Head of caudate nucleus (tissue), 42 donors: ENCODE data around the gene SLC25A21.

Source experiments
- DNase-seq, 42 donors: peaks; one replicate each; pipeline versions ENCODE4 v3.0.0 to v3.0.0-alpha.2; 2020 to 2021; ENCODE audit warnings: mixed read lengths in 7 of 42
- intact Hi-C: fragments of 100-400 bp; cut with DNase I; formaldehyde crosslinking; loops from one replicate; pipeline ENCODE4 v1.15.0; 2022

Gene SLC25A21

GRCh38 chr14:36768638-36769337 is 403.6 kb downstream of the SLC25A21 start:
- intact Hi-C loops: no loop called here
- DNase-seq: no peak

DNA sequence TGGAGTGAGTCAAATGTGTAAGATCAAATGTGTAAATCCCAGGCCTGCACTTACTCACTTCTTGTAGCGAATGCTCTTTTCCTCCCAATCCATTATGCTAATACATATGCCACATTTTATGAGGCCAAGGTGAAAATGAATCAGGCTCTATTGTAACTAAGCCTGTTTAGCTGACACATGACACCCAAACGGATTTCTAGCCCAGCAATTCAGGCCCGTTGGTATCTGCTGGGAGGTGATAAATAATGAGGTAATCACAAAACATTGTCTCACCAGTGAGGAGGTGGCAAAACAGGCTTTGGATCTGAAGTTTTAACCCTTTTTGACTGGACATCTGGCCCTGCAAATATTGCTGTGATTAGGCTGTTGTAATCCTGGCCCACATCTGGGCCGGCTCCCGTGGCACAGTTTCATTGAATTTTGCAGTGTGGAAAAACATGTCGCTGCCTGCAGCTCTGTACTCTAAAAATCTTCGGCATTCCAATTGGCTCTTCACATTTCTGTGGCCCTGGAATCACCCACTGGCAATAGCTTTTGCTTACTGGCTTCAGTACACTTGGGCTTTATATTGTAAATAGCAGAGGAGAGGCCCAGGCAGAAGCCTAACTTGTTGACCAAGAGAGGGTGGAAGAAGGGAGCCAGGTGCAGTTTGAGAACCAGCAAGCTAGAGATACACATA is 404.7 kb downstream of the SLC25A21 start:
- no peak for DNase-seq
- intact Hi-C loops: no loop called here

GRCh38 chr14:36766974-36767373 is 405.4 kb downstream of the SLC25A21 start:
- DNase-seq: no peak
- intact Hi-C loops: no loop called here

GRCh38 chr14:36757734-36758601 is 414.4 kb downstream of the SLC25A21 start:
- DNase-seq: no peak
- intact Hi-C loops: no loop called here

- intact Hi-C loops: no loop called here
- no peak for DNase-seq
These were observed 416.2 kb downstream of the SLC25A21 start for GRCh38 chr14:36756226-36756625.

DNA sequence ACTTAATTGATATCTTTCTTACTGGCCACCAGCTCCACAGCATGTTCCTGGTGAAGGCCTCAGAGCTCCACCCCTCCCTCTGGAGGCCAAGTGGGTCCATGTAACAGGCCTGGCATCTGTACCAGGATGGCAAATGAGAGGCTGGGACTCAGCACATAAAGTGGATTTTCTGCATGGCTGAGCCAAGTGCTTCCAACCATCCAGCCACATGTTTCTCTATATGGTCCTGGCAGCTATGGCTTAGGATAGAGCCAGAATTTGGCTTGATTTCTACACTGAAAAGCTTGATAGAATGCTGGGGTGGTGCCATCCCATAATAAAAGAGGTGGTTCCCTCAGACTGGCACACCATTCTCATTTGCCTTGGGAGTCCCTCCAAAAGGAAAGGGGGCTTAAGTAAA is 416.6 kb downstream of the SLC25A21 start:
- no peak for DNase-seq
- intact Hi-C loops: no loop called here

- DNase-seq: no peak
- intact Hi-C loops: no loop called here
These were observed 420.5 kb downstream of the SLC25A21 start for GRCh38 chr14:36751920-36752319.

- no peak for DNase-seq
- intact Hi-C loops: no loop called here
These were observed 421.3 kb downstream of the SLC25A21 start for GRCh38 chr14:36751106-36751505.

- intact Hi-C loops: no loop called here
- no peak for DNase-seq
These were observed 422.2 kb downstream of the SLC25A21 start for GRCh38 chr14:36750244-36750643.

DNA sequence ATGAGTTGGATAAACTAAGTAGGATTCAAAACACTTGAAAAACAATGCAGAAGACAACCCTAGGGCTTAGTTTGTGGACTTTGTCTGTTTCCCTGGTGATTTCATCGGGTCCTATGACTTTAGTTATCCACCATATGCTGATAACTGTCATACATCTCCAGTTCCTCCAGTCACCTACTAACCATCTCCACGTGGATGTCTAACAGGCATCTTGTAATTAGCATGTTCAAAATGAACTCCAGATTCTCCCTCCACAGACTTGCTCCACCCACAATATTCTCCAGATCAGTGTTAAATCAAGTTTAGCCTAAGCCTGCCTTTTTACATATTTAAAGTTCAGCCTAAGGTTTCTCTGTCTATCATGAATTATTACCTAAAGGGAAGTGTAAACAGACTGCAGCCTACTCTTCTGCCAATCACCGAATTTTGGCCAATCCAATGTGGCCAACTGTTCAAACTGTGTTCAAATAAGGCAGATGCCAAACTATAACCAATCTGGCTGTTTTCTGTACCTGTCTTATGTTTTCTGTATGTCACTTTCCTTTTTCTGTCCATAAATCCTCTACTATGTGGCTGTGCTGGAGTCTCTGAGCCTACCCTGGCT is 423.7 kb downstream of the SLC25A21 start:
- DNase-seq: no peak
- intact Hi-C loops: no loop called here

GRCh38 chr14:36747411-36748184 is 424.8 kb downstream of the SLC25A21 start:
- DNase-seq: no peak
- intact Hi-C loops: no loop called here

DNA sequence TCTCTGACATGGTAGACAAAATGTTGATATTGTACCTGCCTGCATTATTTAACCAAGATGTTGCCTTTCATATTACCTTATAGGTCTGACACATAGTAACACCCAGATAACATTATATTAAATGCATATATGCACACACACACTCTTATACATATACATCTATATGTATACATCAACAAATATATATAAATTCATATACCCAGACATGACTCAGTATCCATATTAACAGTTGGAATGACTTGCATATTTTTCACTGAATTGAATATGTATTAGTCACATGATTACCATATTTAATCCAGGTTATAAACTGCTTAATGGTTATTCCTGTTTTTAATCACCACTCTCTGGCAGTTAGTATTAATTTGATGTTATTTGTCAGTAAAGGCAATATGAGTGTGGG is 425.5 kb downstream of the SLC25A21 start:
- intact Hi-C loops: no loop called here
- no peak for DNase-seq

DNA sequence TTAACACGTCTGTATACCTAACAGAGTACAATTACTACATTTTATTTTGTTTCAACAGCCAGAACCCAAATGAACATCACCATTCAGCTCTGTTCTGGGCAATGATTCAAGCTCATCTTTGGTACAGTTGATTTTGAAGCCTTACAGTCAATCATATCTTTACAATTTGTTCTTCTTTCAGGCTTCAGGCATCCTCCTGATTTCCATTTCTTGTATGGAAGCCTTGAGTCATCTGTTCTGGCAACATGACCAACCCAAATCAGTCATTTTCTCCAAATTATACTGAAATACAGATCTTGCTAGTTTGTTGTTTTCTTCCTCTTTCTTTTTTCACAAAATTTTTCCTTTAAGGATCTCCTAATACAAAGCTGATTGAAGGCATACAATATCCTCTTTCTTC is 430.5 kb downstream of the SLC25A21 start:
- intact Hi-C loops: no loop called here
- no peak for DNase-seq

GRCh38 chr14:36738269-36738668 is 434.1 kb downstream of the SLC25A21 start:
- DNase-seq: no peak
- intact Hi-C loops: no loop called here

- intact Hi-C loops: no loop called here
- no peak for DNase-seq
These were observed 446.3 kb downstream of the SLC25A21 start for GRCh38 chr14:36726128-36726527.

DNA sequence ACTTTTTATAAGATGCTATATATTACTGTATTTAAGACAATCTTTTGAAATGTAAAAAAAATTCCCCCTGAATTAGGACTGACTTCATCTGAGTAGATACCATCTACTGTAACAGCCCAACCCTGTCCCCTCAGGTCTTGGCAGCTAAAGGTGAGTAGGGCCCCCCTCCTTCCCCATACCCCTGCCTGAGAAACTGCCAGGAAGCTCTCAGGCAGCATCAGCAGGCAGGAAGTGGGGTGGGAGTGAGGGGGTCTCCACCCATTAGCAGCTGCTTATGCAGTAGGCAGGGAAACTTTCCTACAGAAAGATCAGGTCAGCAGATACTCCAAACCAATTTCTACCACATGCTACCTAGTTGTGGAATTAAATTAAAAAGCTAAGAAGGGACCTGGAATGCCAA is 448.2 kb downstream of the SLC25A21 start:
- no peak for DNase-seq
- intact Hi-C loops: no loop called here

DNA sequence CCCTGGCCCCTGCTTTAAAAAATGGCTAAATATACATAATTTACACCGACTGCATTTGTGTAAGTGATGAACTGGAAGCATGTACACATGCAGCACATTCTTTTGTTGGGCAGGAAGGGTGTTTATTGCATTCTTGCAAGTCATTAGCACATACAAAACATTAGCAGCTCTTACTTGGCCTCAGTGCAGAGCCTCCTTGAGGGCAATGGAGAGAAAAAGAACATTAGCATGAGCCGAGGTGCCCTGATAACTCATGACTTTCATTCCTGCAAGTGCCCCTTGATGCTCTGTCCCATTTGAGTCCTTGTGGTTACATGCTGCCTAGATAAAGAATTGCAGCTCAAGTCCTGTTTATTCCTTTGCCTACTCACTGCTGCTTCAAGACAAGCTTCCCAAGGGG is 448.9 kb downstream of the SLC25A21 start:
- no peak for DNase-seq
- intact Hi-C loops: no loop called here

DNA sequence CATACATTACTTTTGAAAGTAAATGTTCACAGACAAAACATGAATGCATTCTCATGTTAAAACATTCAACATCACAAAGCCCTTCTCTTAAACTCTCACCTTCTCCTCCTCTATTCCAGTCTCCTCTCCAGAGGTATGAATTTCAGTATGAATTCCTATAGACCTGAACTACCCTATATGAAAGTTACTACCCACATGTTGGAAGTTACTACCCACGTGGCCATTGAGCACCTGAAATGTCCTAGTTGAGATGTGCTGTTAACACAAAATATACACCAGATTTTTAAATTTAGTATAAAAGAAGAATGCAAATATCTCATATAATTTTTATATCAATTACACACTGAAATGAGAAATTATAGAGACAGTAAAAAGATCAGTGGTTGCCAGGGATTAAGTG is 450.5 kb downstream of the SLC25A21 start:
- no peak for DNase-seq

DNA sequence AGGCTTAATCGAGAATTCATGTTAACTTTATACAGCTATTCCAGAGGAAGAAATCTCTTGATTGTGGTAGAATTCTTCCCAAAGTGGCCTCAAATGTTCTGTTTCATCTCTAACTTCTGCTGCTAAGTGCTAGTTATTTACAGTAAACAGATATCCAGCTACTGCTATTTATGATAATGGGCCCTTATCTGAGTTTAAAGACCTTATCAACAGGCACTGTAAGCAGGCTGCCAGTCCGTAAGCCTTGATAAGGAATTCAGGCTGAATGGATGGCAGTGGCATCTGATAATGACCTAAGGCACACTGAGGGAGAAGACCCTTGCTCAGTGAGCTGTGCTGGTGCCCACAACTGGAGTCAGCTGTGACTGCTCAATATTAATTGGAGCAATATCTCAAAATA is 451.7 kb downstream of the SLC25A21 start:
- intact Hi-C loops: no loop called here
- no peak for DNase-seq

More for the DNA sequence above, 450.5 kb downstream of the SLC25A21 start:
- intact Hi-C loops: no loop called here
